Activated CD4-positive, alpha-beta T cell treated with anti-CD3 and anti-CD28 coated beads, Interleukin-2, amount 50 U/mL, for 48 hours (primary cell): ENCODE data around the gene NCAN.

ENCODE experiments used
- DNase-seq, 2 experiments: peaks; one replicate each; pipeline ENCODE4 v3.0.0-alpha.2; 2020

The NCAN gene

GRCh38 chr19:19262190-19263057 lies 50.7 kb downstream of the NCAN start:
- DNase-seq = no peak

GRCh38 chr19:19263886-19264487 lies 52.2 kb downstream of the NCAN start:
- DNase-seq = no peak

GRCh38 chr19:19267305-19267704 lies 55.5 kb downstream of the NCAN start:
- DNase-seq = no peak

- no peak for DNase-seq
Observed at GRCh38 chr19:19268453-19269385, 57.0 kb downstream of the NCAN start.

GRCh38 chr19:19269952-19270694 lies 58.4 kb downstream of the NCAN start:
- DNase-seq = no peak

- DNase-seq = no peak
Observed at GRCh38 chr19:19270749-19271571, 59.2 kb downstream of the NCAN start.

- no peak for DNase-seq
Observed at GRCh38 chr19:19271828-19272599, 60.3 kb downstream of the NCAN start.

GRCh38 chr19:19274146-19274545 lies 62.4 kb downstream of the NCAN start:
- no peak for DNase-seq

GRCh38 chr19:19274716-19275565 lies 63.2 kb downstream of the NCAN start:
- DNase-seq = no peak

GRCh38 chr19:19276386-19276785 lies 64.6 kb downstream of the NCAN start:
- no peak for DNase-seq

- no peak for DNase-seq
Observed at GRCh38 chr19:19276851-19277250, 65.1 kb downstream of the NCAN start.

GRCh38 chr19:19278315-19278714 lies 66.6 kb downstream of the NCAN start:
- DNase-seq = no peak

GRCh38 chr19:19279062-19279612 lies 67.4 kb downstream of the NCAN start:
- no peak for DNase-seq

- no peak for DNase-seq
Observed at GRCh38 chr19:19279853-19280252, 68.1 kb downstream of the NCAN start.

GRCh38 chr19:19280561-19280960 lies 68.8 kb downstream of the NCAN start:
- no peak for DNase-seq

- no peak for DNase-seq
Observed at GRCh38 chr19:19285686-19286085, 73.9 kb downstream of the NCAN start.

GRCh38 chr19:19292607-19293006 lies 80.8 kb downstream of the NCAN start:
- no peak for DNase-seq

- DNase-seq = no peak
Observed at GRCh38 chr19:19294914-19295313, 83.2 kb downstream of the NCAN start.

GRCh38 chr19:19296953-19297689 lies 85.4 kb downstream of the NCAN start:
- DNase-seq = no peak
